Measurements from ENCODE around the gene FAHD1.

DNA sequence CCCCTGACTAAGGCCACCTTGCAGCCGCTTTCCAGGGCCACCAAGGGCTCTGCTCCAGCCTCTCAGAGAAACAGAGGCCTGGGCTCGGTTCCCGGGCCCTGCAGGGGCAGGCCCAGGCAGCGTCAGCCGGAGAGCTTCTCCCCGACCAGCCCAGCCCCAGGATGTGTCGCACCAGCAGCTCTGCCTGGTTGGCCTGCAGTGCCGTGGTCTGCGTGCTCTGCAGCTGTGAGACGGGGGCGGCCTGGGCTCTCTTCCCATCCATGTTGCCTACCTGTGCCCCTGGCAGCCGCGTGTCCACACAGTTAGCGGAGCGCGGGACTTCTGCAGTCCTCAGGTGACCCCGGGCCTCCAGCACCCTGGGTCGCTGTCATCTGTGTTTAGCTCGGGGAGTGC, 38.3 kb upstream of the FAHD1 start:
- TF ChIP-seq, protein P1, sequence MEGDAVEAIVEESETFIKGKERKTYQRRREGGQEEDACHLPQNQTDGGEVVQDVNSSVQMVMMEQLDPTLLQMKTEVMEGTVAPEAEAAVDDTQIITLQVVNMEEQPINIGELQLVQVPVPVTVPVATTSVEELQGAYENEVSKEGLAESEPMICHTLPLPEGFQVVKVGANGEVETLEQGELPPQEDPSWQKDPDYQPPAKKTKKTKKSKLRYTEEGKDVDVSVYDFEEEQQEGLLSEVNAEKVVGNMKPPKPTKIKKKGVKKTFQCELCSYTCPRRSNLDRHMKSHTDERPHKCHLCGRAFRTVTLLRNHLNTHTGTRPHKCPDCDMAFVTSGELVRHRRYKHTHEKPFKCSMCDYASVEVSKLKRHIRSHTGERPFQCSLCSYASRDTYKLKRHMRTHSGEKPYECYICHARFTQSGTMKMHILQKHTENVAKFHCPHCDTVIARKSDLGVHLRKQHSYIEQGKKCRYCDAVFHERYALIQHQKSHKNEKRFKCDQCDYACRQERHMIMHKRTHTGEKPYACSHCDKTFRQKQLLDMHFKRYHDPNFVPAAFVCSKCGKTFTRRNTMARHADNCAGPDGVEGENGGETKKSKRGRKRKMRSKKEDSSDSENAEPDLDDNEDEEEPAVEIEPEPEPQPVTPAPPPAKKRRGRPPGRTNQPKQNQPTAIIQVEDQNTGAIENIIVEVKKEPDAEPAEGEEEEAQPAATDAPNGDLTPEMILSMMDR (IDR thresholded peaks at IDR 0.05), result no peak
- TF ChIP-seq POLR2A (IDR thresholded peaks at IDR 0.05), result no peak

Data from breast epithelium (tissue), 3 donors.